GM23338 (cell line): Measurements from ENCODE around the gene CYP24A1. TPM values are rescaled to one million over a fixed set of nuclear protein-coding genes. Genes with fewer than 3 reads are reported as not detected.

Experiments
- ATAC-seq: fragments of 200-7000 bp; cut with Tn5 transposase; 3 replicates; pipeline ENCODE4 v1.9.1; 2020
- DNase-seq: peaks from one replicate; pipeline ENCODE4 v3.0.0-alpha.2; 2015; ENCODE audit warnings: low spot score
- H2AFZ ChIP-seq: fragments of 200-600 bp; sonication (generic); 2 replicates; pipeline ENCODE4 v1.8.0; 2016; ENCODE audit warnings: antibody characterized with exemption, mild to moderate bottlenecking, moderate library complexity
- H3F3A ChIP-seq: fragments of 200-600 bp; sonication (generic); replicated peaks from 2 replicates; pipeline ENCODE4 v1.8.0; 2017; ENCODE audit warnings: antibody characterized with exemption, mixed run types, low read depth
- H3K27ac ChIP-seq: fragments of 200-600 bp; sonication (generic); 2 replicates; pipeline ENCODE4 v1.6.1; 2016; ENCODE audit warnings: low read depth
- H3K27me3 ChIP-seq: fragments of 200-600 bp; sonication (generic); 2 replicates; pipeline ENCODE4 v1.8.0; 2016; ENCODE audit warnings: mild to moderate bottlenecking, mixed run types, moderate library complexity; ENCODE audit not compliant: insufficient read depth
- H3K36me3 ChIP-seq: fragments of 200-600 bp; sonication (generic); 2 replicates; pipeline ENCODE4 v1.8.0; 2016; ENCODE audit warnings: mild to moderate bottlenecking; ENCODE audit not compliant: insufficient read depth
- H3K4me1 ChIP-seq: fragments of 200-600 bp; sonication (generic); 2 replicates; pipeline ENCODE4 v1.8.0; 2016; ENCODE audit warnings: mild to moderate bottlenecking, moderate library complexity; ENCODE audit not compliant: insufficient read depth
- H3K4me2 ChIP-seq: fragments of 200-600 bp; sonication (generic); 2 replicates; pipeline ENCODE4 v1.7.1; 2017; ENCODE audit warnings: mixed run types
- H3K4me3 ChIP-seq: fragments of 200-600 bp; sonication (generic); 2 replicates; pipeline ENCODE4 v1.6.1; 2016; ENCODE audit warnings: mixed run types
- H3K79me2 ChIP-seq: fragments of 200-600 bp; sonication (generic); replicated peaks from 2 replicates; pipeline ENCODE4 v1.8.0; 2017; ENCODE audit warnings: mild to moderate bottlenecking; ENCODE audit not compliant: insufficient read depth
- H3K9me2 ChIP-seq: fragments of 200-600 bp; sonication (generic); 2 replicates; pipeline ENCODE4 v1.8.0; 2017; ENCODE audit not compliant: insufficient read depth
- H4K20me1 ChIP-seq: fragments of 200-600 bp; sonication (generic); replicated peaks from 2 replicates; pipeline ENCODE4 v1.8.0; 2017; ENCODE audit warnings: mild to moderate bottlenecking; ENCODE audit not compliant: insufficient read depth
- H3K27ac Mint-ChIP-seq: 2 replicates; pipeline ENCODE4 v1.8.0; 2020; ENCODE audit warnings: inconsistent platforms, mild to moderate bottlenecking, moderate library complexity, mixed read lengths
- H3K27me3 Mint-ChIP-seq: 3 replicates; pipeline ENCODE4 v1.8.0; 2022; ENCODE audit warnings: low read depth, mild to moderate bottlenecking, moderate library complexity, mixed read lengths, inconsistent platforms; ENCODE audit not compliant: insufficient read depth, poor library complexity
- H3K36me3 Mint-ChIP-seq: 3 replicates; pipeline ENCODE4 v1.8.0; 2021; ENCODE audit warnings: low read depth, mild to moderate bottlenecking, inconsistent platforms, moderate library complexity, mixed read lengths
- H3K4me1 Mint-ChIP-seq: 3 replicates; pipeline ENCODE4 v1.8.0; 2020; ENCODE audit warnings: mild to moderate bottlenecking, inconsistent platforms, mixed read lengths
- H3K4me3 Mint-ChIP-seq: 3 replicates; pipeline ENCODE4 v1.8.0; 2021; ENCODE audit warnings: moderate library complexity, mild to moderate bottlenecking, inconsistent platforms, mixed read lengths
- H3K9me3 Mint-ChIP-seq: 3 replicates; pipeline ENCODE4 v1.8.0; 2020; ENCODE audit warnings: moderate library complexity, mild to moderate bottlenecking, inconsistent platforms, mixed read lengths
- CREB1 ChIP-seq: fragments of 250-450 bp; sonication (Bioruptor Pico); IDR thresholded peaks from 2 replicates; pipeline ENCODE4 v1.5.0; 2020; ENCODE audit warnings: low read depth, mild to moderate bottlenecking, moderate library complexity
- CTCF ChIP-seq, 2 experiments: fragments of 200-600 bp in 1 of 2; sonication (generic) in 1 of 2; conservative IDR thresholded peaks; 2 replicates each; pipeline versions ENCODE4 v1.5.1 to v1.6.1; 2016 to 2017; ENCODE audit warnings: antibody characterized with exemption in 2 of 2, low read depth in 2 of 2, mild to moderate bottlenecking in 2 of 2, moderate library complexity in 1 of 2
- ETS1 ChIP-seq: IDR thresholded peaks from 2 replicates; pipeline ENCODE4 v1.6.1; 2016; ENCODE audit warnings: antibody characterized with exemption
- EZH2 ChIP-seq: fragments of 200-600 bp; sonication (generic); IDR thresholded peaks from one replicate; pipeline ENCODE4 v1.8.0; 2017; ENCODE audit warnings: antibody characterized with exemption, mild to moderate bottlenecking, low read depth; ENCODE audit not compliant: unreplicated experiment
- EZH2phosphoT487 ChIP-seq: fragments of 200-600 bp; sonication (generic); IDR thresholded peaks from one replicate; pipeline ENCODE4 v1.8.1; 2018; ENCODE audit warnings: antibody characterized with exemption; ENCODE audit not compliant: unreplicated experiment
- JUNB ChIP-seq: IDR thresholded peaks from one replicate; pipeline ENCODE4 v1.6.1; 2016; ENCODE audit warnings: antibody characterized with exemption; ENCODE audit not compliant: unreplicated experiment
- NANOG ChIP-seq: IDR thresholded peaks from 2 replicates; pipeline ENCODE4 v1.6.1; 2016; ENCODE audit warnings: antibody characterized with exemption, borderline replicate concordance
- POLR2AphosphoS5 ChIP-seq: IDR thresholded peaks from 2 replicates; pipeline ENCODE4 v1.6.1; 2016; ENCODE audit warnings: antibody characterized with exemption, low read depth
- REST ChIP-seq: IDR thresholded peaks from one replicate; pipeline ENCODE4 v1.6.1; 2018; ENCODE audit warnings: antibody characterized with exemption; ENCODE audit not compliant: unreplicated experiment
- STAT1 ChIP-seq: IDR thresholded peaks from one replicate; pipeline ENCODE4 v1.6.1; 2016; ENCODE audit warnings: antibody characterized with exemption; ENCODE audit not compliant: unreplicated experiment
- ZNF114 ChIP-seq: fragments of 250-450 bp; sonication (Bioruptor Pico); IDR thresholded peaks from 2 replicates; pipeline ENCODE4 v1.5.0; 2020; ENCODE audit warnings: mild to moderate bottlenecking, moderate library complexity
- ZNF331 ChIP-seq: fragments of 250-450 bp; sonication (Bioruptor Pico); IDR thresholded peaks from 2 replicates; pipeline ENCODE4 v1.5.0; 2020; ENCODE audit warnings: low read depth, mild to moderate bottlenecking, moderate library complexity
- polyA plus RNA-seq: library from polyadenylated mRNA; unstranded; fragments of >200 nt; fragmentation: Nextera tagmentation; extraction: Ambion mirVana; gene quantifications from 2 replicates; pipeline ENCODE4 v1.2.1, GENCODE V29; 2016
- total RNA-seq: library from RNA; depleted of rRNA; stranded (reverse); fragments of >200 nt; shearing (Covaris generic); gene quantifications from 2 replicates; pipeline ENCODE4 v1.2.3, GENCODE V29; 2014
- TF ChIP-seq, protein P1 (sequence below): fragments of 250-450 bp; sonication (Bioruptor Pico); IDR thresholded peaks from 2 replicates; pipeline ENCODE4 v1.5.0; 2020; ENCODE audit warnings: mild to moderate bottlenecking, moderate library complexity

The CYP24A1 gene
- total and polyA plus RNA-seq, 2 experiments from 2014 or later = 0.10 TPM; not detected in 1

DNA sequence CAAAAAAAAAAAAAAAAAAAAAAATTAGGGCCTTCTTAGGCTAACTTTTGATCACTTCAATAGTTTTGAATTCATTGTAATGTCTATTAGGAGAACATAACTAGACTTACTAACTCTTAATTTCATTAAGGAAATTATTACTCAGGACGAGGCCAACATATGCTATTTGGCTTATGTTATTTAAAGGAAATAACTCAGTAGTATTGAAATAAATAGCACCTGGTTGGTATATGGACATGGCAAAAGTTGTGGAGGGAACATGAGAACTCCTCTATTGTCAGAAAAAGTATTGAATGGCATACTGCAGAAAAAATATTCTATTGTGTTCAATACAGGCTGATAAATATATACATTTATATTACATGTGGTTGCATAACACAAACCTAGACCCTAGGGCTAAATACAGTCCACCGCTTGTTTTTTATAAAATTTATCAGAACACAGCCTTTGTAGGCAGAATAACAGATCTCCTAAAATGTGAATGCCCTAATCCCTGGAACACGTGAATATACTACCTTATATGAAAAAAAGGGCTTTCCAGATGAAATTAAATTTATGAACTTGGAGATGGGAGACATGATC, 18.0 kb downstream of the CYP24A1 start:
- Histone ChIP-seq H3K36me3 (no peaks in the 10 kb centered on the region), H3K4me1 (peaks cover 6% of the 10 kb centered on the region), H3K4me3 (no peak overlapping the region), H2AFZ (no peak overlapping the region), H3K27me3 (no peaks in the 10 kb centered on the region), H4K20me1 (no peaks in the 10 kb centered on the region), H3K79me2 (no peaks in the 10 kb centered on the region), H3K4me2 (no peak overlapping the region), H3F3A (no peaks in the 10 kb centered on the region), H3K27ac (no peak overlapping the region), H3K9me2 (no peaks in the 10 kb centered on the region)
- DNase-seq (no peak), ATAC-seq (no peak)
- no peak overlapping the region for H3K27ac Mint-ChIP-seq
- H3K27me3 Mint-ChIP-seq = no peaks in the 10 kb centered on the region
- no peaks in the 10 kb centered on the region; the same call in 2 of the 3 replicates for H3K36me3 Mint-ChIP-seq
- TF ChIP-seq REST (no peak), JUNB (no peak), STAT1 (no peak), ZNF331 (CRISPR knock-in tag) (no peak), CREB1 (CRISPR knock-in tag) (no peak), ZNF114 (CRISPR knock-in tag) (no peak), ETS1 (no peak), EZH2phosphoT487 (no peak), POLR2AphosphoS5 (no peak), NANOG (no peak), EZH2 (no peak), CTCF (conservative IDR thresholded peaks at IDR 0.05; ENCODE audit: low read depth in 2 of 2) (no peak)
- TF ChIP-seq, protein P1, sequence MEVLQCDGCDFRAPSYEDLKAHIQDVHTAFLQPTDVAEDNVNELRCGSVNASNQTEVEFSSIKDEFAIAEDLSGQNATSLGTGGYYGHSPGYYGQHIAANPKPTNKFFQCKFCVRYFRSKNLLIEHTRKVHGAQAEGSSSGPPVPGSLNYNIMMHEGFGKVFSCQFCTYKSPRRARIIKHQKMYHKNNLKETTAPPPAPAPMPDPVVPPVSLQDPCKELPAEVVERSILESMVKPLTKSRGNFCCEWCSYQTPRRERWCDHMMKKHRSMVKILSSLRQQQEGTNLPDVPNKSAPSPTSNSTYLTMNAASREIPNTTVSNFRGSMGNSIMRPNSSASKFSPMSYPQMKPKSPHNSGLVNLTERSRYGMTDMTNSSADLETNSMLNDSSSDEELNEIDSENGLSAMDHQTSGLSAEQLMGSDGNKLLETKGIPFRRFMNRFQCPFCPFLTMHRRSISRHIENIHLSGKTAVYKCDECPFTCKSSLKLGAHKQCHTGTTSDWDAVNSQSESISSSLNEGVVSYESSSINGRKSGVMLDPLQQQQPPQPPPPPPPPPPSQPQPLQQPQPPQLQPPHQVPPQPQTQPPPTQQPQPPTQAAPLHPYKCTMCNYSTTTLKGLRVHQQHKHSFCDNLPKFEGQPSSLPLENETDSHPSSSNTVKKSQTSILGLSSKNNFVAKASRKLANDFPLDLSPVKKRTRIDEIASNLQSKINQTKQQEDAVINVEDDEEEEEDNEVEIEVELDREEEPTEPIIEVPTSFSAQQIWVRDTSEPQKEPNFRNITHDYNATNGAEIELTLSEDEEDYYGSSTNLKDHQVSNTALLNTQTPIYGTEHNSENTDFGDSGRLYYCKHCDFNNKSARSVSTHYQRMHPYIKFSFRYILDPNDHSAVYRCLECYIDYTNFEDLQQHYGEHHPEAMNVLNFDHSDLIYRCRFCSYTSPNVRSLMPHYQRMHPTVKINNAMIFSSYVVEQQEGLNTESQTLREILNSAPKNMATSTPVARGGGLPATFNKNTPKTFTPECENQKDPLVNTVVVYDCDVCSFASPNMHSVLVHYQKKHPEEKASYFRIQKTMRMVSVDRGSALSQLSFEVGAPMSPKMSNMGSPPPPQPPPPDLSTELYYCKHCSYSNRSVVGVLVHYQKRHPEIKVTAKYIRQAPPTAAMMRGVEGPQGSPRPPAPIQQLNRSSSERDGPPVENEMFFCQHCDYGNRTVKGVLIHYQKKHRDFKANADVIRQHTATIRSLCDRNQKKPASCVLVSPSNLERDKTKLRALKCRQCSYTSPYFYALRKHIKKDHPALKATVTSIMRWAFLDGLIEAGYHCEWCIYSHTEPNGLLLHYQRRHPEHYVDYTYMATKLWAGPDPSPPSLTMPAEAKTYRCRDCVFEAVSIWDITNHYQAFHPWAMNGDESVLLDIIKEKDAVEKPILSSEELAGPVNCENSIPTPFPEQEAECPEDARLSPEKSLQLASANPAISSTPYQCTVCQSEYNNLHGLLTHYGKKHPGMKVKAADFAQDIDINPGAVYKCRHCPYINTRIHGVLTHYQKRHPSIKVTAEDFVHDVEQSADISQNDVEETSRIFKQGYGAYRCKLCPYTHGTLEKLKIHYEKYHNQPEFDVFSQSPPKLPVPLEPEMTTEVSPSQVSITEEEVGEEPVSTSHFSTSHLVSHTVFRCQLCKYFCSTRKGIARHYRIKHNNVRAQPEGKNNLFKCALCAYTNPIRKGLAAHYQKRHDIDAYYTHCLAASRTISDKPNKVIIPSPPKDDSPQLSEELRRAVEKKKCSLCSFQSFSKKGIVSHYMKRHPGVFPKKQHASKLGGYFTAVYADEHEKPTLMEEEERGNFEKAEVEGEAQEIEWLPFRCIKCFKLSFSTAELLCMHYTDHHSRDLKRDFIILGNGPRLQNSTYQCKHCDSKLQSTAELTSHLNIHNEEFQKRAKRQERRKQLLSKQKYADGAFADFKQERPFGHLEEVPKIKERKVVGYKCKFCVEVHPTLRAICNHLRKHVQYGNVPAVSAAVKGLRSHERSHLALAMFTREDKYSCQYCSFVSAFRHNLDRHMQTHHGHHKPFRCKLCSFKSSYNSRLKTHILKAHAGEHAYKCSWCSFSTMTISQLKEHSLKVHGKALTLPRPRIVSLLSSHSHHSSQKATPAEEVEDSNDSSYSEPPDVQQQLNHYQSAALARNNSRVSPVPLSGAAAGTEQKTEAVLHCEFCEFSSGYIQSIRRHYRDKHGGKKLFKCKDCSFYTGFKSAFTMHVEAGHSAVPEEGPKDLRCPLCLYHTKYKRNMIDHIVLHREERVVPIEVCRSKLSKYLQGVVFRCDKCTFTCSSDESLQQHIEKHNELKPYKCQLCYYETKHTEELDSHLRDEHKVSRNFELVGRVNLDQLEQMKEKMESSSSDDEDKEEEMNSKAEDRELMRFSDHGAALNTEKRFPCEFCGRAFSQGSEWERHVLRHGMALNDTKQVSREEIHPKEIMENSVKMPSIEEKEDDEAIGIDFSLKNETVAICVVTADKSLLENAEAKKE = no peak
- H3K4me3 Mint-ChIP-seq = no peak overlapping the region
- H3K9me3 Mint-ChIP-seq = no peaks in the 10 kb centered on the region
- peaks cover 12% of the 10 kb centered on the region for H3K4me1 Mint-ChIP-seq
